DMS153 treated with DMSO at 0.1 percent for 48 hours (cell line): ENCODE measurements around the gene TMTC2.
"Not testable (repeated sequence)": the region's sequence is repeated elsewhere in the genome, so short reads cannot be mapped to it uniquely, and the experiment has no call there.

Experiments
- DNase-seq: peaks from one replicate; lab custom pipeline; 2025; ENCODE audit not compliant: unreplicated experiment; lab: John Stamatoyannopoulos, UW

The TMTC2 gene

GRCh38 chr12:82838827-82839226 is 152.1 kb downstream of the TMTC2 start:
- no peak for DNase-seq

GRCh38 chr12:82839796-82840195 is 153.1 kb downstream of the TMTC2 start:
- DNase-seq, result no peak

- DNase-seq, result no peak
Measured at GRCh38 chr12:82841487-82841904, 154.8 kb downstream of the TMTC2 start.

- no peak for DNase-seq
Measured at GRCh38 chr12:82842480-82842879, 155.8 kb downstream of the TMTC2 start.

- not testable (repeated sequence) for DNase-seq
Measured at GRCh38 chr12:82845076-82845475, 158.4 kb downstream of the TMTC2 start.

- DNase-seq, result no peak
Measured at GRCh38 chr12:82848845-82849244, 162.1 kb downstream of the TMTC2 start.

GRCh38 chr12:82852529-82852928 is 165.8 kb downstream of the TMTC2 start:
- DNase-seq, result no peak

- DNase-seq, result no peak
Measured at GRCh38 chr12:82855872-82856271, 169.2 kb downstream of the TMTC2 start.

- no peak for DNase-seq
Measured at GRCh38 chr12:82857276-82857675, 170.6 kb downstream of the TMTC2 start.

GRCh38 chr12:82857911-82858533 is 171.3 kb downstream of the TMTC2 start:
- no peak for DNase-seq

- no peak for DNase-seq
Measured at GRCh38 chr12:82858534-82858917, 171.8 kb downstream of the TMTC2 start.

- no peak for DNase-seq
Measured at GRCh38 chr12:82862069-82862841, 175.5 kb downstream of the TMTC2 start.

- no peak for DNase-seq
Measured at GRCh38 chr12:82862876-82863649, 176.4 kb downstream of the TMTC2 start.

- DNase-seq, result no peak
Measured at GRCh38 chr12:82866227-82866775, 179.6 kb downstream of the TMTC2 start.

GRCh38 chr12:82866946-82867345 is 180.2 kb downstream of the TMTC2 start:
- DNase-seq, result no peak

GRCh38 chr12:82867762-82868500 is 181.2 kb downstream of the TMTC2 start:
- no peak for DNase-seq

- no peak for DNase-seq
Measured at GRCh38 chr12:82870771-82871377, 184.2 kb downstream of the TMTC2 start.

GRCh38 chr12:82872088-82872487 is 185.4 kb downstream of the TMTC2 start:
- DNase-seq, result no peak

GRCh38 chr12:82873309-82873708 is 186.6 kb downstream of the TMTC2 start:
- no peak for DNase-seq

- no peak for DNase-seq
Measured at GRCh38 chr12:82873951-82874350, 187.2 kb downstream of the TMTC2 start.
